Muscle layer of duodenum (tissue), 2 donors: ENCODE measurements around the gene EFNB1.

Source experiments
- H3K27ac ChIP-seq: one replicate; pipeline ENCODE4 v1.7.0; 2013; ENCODE audit warnings: mild to moderate bottlenecking, low read length
- H3K27me3 ChIP-seq: one replicate; pipeline ENCODE4 v1.7.0; 2013; ENCODE audit warnings: low read depth, mild to moderate bottlenecking, control low read depth, low read length
- H3K36me3 ChIP-seq, 2 donors: one replicate each; pipeline ENCODE4 v1.7.0; 2013; ENCODE audit warnings: low read length in 2 of 2, control low read depth in 1 of 2, mild to moderate bottlenecking in 1 of 2; ENCODE audit not compliant: insufficient read depth in 2 of 2, control insufficient read depth in 1 of 2
- H3K4me1 ChIP-seq, 2 donors: one replicate each; pipeline ENCODE4 v1.7.0; 2013; ENCODE audit warnings: low read length in 2 of 2, mild to moderate bottlenecking in 2 of 2, control low read depth in 1 of 2, moderate library complexity in 1 of 2; ENCODE audit not compliant: insufficient read depth in 2 of 2, control insufficient read depth in 1 of 2
- H3K4me3 ChIP-seq, 2 donors: one replicate each; pipeline ENCODE4 v1.7.0; 2013; ENCODE audit warnings: low read length in 2 of 2, low read depth in 1 of 2, mild to moderate bottlenecking in 1 of 2
- H3K9me3 ChIP-seq, 2 donors: one replicate each; pipeline ENCODE4 v1.7.0; 2013; ENCODE audit warnings: low read length in 2 of 2, control low read depth in 1 of 2, mild to moderate bottlenecking in 1 of 2; ENCODE audit not compliant: control insufficient read depth in 1 of 2
- donor health status: healthy.

EFNB1 gene

DNA sequence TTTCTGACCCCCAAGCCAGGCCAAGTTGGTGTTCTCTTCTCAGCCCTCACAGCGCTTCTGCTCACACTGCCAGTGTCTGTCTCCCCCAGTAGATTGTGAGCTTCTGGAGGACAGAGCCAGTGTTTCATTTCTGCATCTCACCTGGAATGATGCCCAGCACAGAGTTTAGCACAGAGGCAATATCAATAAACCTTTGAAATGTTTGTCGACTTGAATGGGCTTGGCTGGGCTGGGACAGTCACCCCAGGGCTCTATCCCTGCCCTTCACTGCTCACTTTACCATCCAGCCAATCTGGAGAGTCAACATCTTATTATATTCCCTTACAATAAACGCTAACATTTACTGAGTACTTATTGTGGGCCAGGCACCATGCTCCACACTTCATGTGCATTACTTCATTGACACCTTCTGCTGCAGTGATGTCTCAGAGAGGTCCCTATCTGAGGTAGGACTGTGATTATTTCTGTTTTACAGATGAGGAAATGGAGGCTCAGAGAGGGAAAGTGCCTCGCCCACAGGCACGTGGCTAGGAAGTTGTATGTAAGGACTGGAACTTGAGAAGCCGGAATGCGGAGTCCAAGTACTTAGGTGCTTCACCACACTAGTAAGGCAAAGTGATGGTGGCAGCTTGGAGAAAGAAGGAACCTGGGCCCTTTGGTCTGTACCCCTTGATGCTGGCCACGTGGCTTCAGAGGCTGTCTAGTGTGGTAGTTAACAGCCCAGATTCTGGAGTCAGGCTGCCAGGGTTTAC lies 19.5 kb downstream of the EFNB1 start:
- Histone ChIP-seq H3K9me3 (no peaks in the 10 kb centered on the region), H3K36me3 (no peaks in the 10 kb centered on the region), H3K4me1 (peaks cover 0 to 9% of the 10 kb centered on the region in 2 donors), H3K4me3 (no peak overlapping the region), H3K27me3 (no peaks in the 10 kb centered on the region), H3K27ac (no peak overlapping the region)

DNA sequence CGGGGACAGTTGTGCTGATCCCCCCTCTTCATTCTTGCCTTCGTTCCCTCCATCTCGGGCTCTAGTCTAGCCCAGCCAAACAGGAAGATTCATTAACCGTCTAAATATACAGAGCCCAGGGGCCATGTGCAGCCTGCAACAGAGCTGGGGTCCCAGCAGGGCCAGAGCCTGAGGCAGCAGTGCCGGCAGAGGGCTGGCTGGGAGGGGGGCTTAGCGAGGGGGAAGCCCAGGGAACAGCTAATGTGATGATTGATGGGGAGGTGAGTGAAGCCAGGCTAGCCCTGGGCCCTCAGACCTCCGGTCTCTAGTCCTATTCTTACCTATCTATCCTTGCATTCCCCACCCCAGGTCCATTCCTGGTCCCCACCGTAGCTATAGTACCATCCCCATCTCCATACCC lies 22.3 kb downstream of the EFNB1 start:
- Histone ChIP-seq H3K4me1 (peaks cover 0 to 7% of the 10 kb centered on the region in 2 donors), H3K27me3 (no peaks in the 10 kb centered on the region), H3K4me3 (no peak overlapping the region), H3K36me3 (no peaks in the 10 kb centered on the region), H3K9me3 (no peaks in the 10 kb centered on the region), H3K27ac (no peak overlapping the region)

DNA sequence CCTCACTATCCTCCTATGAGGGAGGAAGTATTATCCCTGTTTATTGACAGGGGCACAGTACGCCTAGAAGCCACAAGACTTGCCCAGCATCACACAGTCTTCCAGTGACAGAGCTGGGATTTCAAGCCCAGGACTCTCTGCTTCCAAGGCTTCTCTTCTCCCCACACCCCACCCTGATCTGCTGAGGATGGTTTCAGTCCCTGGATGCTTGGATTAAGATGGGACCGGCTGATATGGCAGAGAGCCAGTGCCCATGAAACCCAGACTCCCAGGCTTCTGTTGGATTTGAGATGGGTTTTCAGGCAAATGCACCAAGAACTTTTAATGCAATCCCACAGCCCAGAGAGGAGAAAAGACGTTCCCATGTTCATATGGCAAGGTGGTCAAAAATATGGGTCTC lies 23.2 kb downstream of the EFNB1 start:
- no peaks in the 10 kb centered on the region for H3K4me1 ChIP-seq

GRCh38 chrX:68853665-68854251 lies 24.9 kb downstream of the EFNB1 start:
- Histone ChIP-seq H3K4me1 (no peaks in the 10 kb centered on the region), H3K27me3 (no peaks in the 10 kb centered on the region), H3K36me3 (no peaks in the 10 kb centered on the region), H3K27ac (no peak overlapping the region), H3K4me3 (no peak overlapping the region), H3K9me3 (no peaks in the 10 kb centered on the region)

More for the DNA sequence above, 23.2 kb downstream of the EFNB1 start:
- H3K36me3 ChIP-seq = no peaks in the 10 kb centered on the region
- H3K4me3 ChIP-seq = no peak overlapping the region
- H3K27ac ChIP-seq = no peak overlapping the region
- H3K27me3 ChIP-seq = no peaks in the 10 kb centered on the region
- no peaks in the 10 kb centered on the region for H3K9me3 ChIP-seq

- no peaks in the 10 kb centered on the region for H3K27me3 ChIP-seq
- peaks cover 0 to 3% of the 10 kb centered on the region in 2 donors for H3K4me1 ChIP-seq
- no peaks in the 10 kb centered on the region for H3K36me3 ChIP-seq
- H3K27ac ChIP-seq = no peak overlapping the region
- no peaks in the 10 kb centered on the region for H3K9me3 ChIP-seq
- no peak overlapping the region for H3K4me3 ChIP-seq
Observed at GRCh38 chrX:68865300-68865699, 36.5 kb downstream of the EFNB1 start.

GRCh38 chrX:68865926-68866325 lies 37.1 kb downstream of the EFNB1 start:
- H3K4me3 ChIP-seq = no peak overlapping the region

GRCh38 chrX:68867458-68868112 lies 38.8 kb downstream of the EFNB1 start:
- Histone ChIP-seq H3K27me3 (no peaks in the 10 kb centered on the region), H3K27ac (no peak overlapping the region), H3K4me3 (no peak overlapping the region), H3K9me3 (no peaks in the 10 kb centered on the region), H3K4me1 (peaks cover 0 to 3% of the 10 kb centered on the region in 2 donors), H3K36me3 (no peaks in the 10 kb centered on the region)

More at GRCh38 chrX:68865926-68866325, 37.1 kb downstream of the EFNB1 start:
- Histone ChIP-seq H3K36me3 (no peaks in the 10 kb centered on the region), H3K4me1 (peaks cover 0 to 3% of the 10 kb centered on the region in 2 donors), H3K9me3 (no peaks in the 10 kb centered on the region), H3K27ac (no peak overlapping the region), H3K27me3 (no peaks in the 10 kb centered on the region)

DNA sequence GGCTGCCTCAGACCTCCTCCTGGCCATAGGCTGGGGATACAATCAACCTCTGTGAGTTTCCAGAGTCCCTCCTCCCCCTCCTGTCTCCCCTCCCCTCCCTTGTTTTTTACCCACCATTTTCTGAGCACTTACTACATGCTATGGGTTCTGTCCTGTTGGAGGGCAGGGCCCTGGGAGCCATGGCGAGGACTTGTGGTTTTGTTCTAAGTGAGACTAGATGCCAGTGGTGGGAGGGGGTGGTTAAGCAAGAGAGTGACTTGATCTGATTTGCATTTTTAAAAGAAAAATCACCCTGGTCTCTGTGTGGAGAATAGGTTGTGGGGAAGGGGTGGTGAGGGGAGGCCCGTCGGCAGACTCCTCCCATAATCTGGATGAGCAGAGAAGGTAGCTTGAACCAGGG lies 39.5 kb downstream of the EFNB1 start:
- H3K27me3 ChIP-seq = no peaks in the 10 kb centered on the region
- H3K4me3 ChIP-seq = no peak overlapping the region
- no peak overlapping the region for H3K27ac ChIP-seq
- H3K36me3 ChIP-seq = no peaks in the 10 kb centered on the region
- H3K9me3 ChIP-seq = no peaks in the 10 kb centered on the region
- peaks cover 0 to 3% of the 10 kb centered on the region in 2 donors for H3K4me1 ChIP-seq

DNA sequence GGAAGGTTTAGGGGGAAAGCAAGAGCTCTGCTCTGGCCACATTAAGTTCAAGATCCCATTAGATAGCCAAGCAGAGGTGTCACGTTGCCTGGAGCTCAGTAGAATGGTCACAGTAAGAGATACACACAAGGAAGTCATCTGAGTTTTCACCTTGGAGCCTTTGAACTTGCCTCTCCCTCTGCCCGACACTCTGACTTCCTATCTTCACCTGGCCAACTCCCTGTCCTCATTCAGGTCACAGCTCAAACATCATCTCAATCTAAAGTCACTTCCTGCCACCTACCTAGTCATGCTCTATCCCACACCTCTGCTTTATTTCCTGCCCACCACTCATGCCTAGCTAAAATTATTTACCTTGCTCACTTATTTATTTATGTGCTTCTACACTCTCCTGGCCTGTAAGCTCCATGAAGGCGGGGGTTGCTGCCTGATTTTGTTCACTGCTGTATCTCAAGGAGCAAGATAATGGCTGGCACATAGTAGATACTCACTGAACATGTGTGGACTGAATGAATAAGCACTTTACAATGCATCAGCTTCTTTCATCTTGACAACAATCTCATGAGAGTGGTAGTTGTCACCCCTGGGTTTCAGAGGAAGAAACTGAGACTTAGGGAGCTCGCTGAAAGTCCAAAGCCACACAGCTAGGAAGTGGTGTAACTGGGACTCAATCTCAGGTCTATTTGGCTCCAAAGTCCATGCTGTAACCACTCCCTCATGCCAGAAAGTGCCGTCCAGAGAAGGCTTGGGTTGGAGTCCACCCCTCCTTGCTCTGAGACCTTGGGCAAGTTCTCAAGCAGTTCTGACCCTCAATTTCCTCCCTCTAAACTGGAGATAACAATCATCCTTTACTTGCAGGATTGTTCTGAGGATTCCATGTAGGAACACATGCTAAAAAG lies 40.3 kb downstream of the EFNB1 start:
- H3K9me3 ChIP-seq = no peaks in the 10 kb centered on the region
- H3K4me3 ChIP-seq = no peak overlapping the region
- no peaks in the 10 kb centered on the region for H3K36me3 ChIP-seq
- H3K27ac ChIP-seq = no peak overlapping the region
- peaks cover 0 to 3% of the 10 kb centered on the region in 2 donors for H3K4me1 ChIP-seq
- no peaks in the 10 kb centered on the region for H3K27me3 ChIP-seq

DNA sequence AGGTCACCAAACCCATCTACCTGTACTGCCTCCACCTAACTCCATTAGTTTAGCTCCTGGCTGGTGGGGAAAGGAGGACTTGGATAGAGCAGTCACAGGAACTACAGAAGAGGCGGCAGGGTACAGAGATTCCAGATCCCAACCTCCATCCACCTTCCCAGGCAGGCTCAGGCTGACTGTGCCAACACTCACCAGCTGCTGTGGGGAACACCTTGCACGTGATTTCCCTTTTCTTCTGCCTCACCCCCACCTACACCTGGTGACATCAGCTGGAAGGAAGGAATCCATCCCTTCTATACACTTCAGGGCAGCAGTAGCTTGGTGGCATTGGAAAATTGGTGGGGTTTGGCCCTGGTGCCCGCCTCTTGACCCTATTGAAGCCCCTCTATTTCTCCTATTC lies 41.5 kb downstream of the EFNB1 start:
- Histone ChIP-seq H3K27ac (no peak overlapping the region), H3K9me3 (no peaks in the 10 kb centered on the region), H3K4me3 (no peak overlapping the region), H3K36me3 (no peaks in the 10 kb centered on the region), H3K4me1 (peaks cover 0 to 3% of the 10 kb centered on the region in 2 donors), H3K27me3 (no peaks in the 10 kb centered on the region)

- H3K27me3 ChIP-seq = no peaks in the 10 kb centered on the region
- no peak overlapping the region for H3K27ac ChIP-seq
- H3K4me1 ChIP-seq = peaks cover 0 to 3% of the 10 kb centered on the region in 2 donors
- no peak overlapping the region for H3K4me3 ChIP-seq
- H3K36me3 ChIP-seq = no peaks in the 10 kb centered on the region
- H3K9me3 ChIP-seq = no peaks in the 10 kb centered on the region
Observed at GRCh38 chrX:68872171-68872570, 43.4 kb downstream of the EFNB1 start.
